Gastroesophageal sphincter (tissue), 3 donors: Measurements from ENCODE around the gene HLA-DQB2.

Source experiments
- CTCF ChIP-seq, 4 experiments: fragments of 200-600 bp in 2 of 4; fragments of 450-650 bp in 2 of 4; sonication (generic) in 1 of 4; IDR thresholded peaks; one replicate each; pipeline ENCODE4 v1.5.1; 2017 to 2019; ENCODE audit warnings: antibody characterized with exemption in 4 of 4, mild to moderate bottlenecking in 2 of 4, moderate library complexity in 2 of 4
- POLR2AphosphoS5 ChIP-seq: sonication (generic); formaldehyde crosslinking; IDR thresholded peaks from one replicate; pipeline ENCODE4 v1.6.1; 2017; ENCODE audit warnings: antibody characterized with exemption

- no peak for TF ChIP-seq CTCF (IDR thresholded peaks at IDR 0.05)
- TF ChIP-seq POLR2AphosphoS5: no peak
These were observed 35.8 kb upstream of the HLA-DQB2 start for GRCh38 chr6:32799168-32799567.
